ENCODE data around the gene BLID.

The BLID gene

DNA sequence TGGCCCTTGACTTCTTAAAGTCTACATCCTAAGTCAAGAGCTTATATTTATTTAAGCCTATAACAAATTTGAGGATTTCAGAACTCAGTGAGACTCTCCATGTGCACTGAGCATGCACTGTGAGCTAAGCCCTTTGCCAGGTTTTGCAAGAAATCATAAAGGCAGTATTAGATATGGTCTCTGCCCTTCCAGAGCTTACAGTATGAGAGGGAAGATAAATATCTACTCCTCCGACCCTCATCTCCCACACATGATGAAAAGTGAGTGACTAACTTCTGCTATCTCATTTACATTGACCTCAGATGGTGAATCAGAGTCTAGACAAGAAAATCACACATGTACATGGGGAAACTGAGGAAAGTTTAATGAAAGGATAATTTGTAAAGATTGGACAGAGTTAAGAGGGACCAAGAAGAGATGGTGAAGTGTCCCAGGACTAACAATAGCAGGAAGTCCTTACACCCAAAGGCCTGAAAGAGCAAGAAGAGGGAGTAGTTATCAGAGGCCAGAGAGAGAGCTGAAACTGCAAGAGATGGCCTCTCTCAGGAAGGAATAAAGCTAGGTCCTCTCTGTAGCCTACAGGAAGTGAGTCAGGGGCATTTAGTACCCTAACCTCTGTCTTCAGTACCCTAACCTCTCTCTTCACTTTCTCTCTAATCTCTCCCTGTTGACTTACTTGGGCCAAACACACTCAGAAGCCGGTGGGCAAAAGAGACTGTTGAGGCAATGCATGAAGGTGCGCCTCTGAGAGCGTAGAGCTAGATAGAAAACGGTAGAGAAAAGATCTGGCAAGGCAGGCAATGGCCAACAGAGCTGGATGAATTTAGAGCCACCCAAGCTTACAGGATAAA lies 23.0 kb upstream of the BLID start:
- no peak for DNase-seq

GRCh38 chr11:122137078-122137793 lies 21.2 kb upstream of the BLID start:
- no peak for DNase-seq

DNA sequence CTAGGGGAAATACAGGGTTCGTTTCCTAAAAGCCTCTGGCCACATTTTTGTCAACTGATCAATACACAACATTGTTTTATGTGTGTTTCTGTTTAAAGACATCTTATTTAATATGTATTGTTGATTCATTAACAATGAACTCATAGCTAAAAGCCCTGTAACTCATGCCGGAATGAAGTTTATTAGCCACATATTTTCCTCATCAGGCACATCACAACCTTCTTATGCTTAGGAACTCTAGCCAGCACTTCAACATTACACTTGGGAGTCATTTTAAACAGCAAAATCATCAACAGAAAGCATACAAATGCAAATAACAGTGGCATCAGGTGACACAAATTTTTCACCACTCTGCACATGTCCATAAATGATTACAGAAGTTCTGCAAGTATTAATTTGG lies 15.1 kb upstream of the BLID start:
- no peak for DNase-seq

DNA sequence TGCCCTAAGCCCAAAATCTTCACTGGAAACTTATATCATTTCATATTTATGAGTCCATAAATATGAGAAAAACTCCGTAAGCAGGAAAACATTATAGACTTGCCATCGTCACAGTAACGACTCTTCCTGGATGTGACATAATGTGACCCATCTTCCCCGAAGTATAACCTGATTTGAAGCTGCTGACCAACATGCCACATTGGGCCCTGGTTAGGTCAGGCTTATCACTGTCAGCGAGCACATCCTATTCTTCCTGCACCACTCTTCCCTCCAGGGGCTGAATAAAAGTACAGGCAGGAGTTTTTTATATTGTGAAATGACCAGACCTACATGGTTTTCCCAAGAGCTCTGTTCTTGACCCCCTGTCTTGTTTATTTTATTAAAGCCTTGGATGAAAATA lies 12.1 kb upstream of the BLID start:
- no peak for DNase-seq

GRCh38 chr11:122127020-122127419 lies 11.0 kb upstream of the BLID start:
- no peak for DNase-seq

- no peak for DNase-seq
Measured at GRCh38 chr11:122126024-122126688, 10.1 kb upstream of the BLID start.

DNA sequence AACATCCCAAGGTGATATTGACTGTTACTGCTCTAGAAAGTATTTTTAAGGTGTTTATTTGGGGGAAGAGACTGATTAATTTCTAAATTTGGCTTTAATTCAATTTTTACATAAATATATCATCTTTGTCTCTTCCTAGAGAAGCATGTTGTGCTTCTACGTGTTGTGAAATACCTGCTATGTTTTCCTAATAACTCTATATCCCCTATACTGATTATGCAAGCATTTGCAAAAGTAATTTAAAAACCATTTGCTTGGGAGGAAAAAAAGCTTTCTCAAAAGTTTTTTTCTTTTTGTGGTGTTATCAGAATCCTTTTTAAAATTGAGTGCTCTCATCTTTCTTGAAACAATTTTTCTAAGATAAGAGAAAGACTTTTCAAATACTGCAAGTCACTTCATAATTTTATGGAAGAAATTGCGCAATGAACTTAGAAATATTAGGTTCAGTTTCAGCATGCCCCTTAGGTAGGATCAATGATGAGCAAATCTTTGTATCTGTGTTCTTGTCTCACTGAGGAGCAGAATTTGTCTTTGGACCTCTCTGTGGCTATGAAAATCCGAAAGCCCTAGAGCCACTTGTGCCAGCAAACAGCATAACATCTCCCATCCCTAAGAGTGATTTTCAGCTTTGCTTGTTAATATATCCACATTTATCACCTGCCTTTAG lies 7.4 kb upstream of the BLID start:
- DNase-seq, result no peak

DNA sequence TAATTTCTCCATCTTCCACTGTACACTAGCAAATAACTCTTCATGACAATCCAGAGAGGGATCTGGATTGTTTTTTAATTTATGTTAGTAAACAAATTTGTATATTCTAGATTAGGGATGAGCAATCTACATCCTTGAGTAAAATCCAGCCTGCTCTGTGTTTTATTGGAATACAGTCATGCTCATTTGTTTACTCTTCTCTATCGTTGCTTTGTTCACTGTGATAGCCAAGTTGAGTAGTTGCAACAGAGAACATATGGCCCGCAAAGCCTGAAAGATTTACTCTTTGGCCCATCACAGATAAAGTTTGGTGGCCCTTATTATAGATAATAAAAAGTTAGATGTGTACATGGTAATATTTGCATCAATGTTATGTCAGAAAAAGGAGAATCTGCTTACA lies 6.2 kb upstream of the BLID start:
- no peak for DNase-seq

DNA sequence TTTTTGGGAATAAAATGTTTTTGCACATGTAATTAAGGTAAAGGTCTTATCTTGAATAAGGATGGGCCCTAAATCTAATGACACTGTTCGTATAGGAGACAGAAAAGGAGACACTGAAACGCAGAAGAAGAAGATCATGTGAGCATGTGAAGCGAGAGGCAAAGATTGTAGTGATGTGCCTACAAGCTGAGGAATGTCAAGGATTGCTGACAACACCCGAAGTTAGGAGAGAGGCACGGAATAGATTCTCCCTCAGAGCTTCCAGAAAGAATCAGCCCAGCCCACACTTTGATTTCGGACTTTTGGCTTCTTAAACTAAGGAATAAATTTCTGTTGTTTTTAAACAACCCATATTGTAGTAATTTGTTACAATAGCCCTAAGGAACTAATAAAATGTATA lies 4.1 kb upstream of the BLID start:
- no peak for DNase-seq

GRCh38 chr11:122116591-122116990 lies 576 bp upstream of the BLID start:
- no peak for DNase-seq

- no peak for DNase-seq
Measured at GRCh38 chr11:122114976-122115375, 1.0 kb downstream of the BLID start.

GRCh38 chr11:122113836-122114825 lies 1.9 kb downstream of the BLID start:
- no peak for DNase-seq

DNA sequence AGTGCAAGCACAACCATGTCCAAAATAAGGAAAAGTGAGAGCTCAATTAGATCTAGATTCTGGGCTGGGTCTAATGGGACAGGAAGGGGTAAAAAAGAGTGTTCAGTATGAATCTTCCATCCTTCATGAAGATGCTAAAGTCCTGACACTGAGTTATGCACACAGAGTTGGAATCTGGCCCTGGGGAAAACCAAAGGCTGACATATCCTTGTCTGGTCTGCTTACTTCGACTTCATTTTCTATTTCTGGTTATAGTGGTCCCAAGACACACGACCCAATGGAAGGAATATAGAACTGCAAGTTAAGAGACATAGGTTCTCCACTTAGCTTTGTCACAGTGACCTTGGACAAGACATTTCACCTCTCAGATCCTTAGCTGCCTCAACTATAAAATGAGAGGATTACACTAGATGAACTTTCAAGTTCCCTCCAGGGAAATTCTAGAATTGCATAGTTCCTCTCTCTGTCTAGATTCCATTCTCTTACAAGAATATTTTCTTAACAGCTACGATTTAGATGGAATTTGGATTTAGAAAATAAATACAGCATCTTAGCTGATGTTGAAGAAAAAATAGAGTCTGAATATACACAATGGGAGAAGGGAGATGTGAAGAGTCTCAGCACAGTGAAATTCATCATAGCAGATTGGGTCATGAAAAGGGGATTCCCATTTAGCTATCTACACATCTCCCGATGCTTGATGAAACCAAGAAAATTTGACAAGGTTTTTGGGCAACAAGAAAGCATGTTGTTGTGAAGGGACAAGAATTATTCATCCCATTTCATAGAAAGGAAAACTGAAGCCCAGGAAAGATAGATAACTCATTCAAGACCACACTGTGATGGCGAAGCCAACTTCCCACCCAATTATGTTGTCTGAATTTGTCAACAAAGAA lies 3.3 kb downstream of the BLID start:
- no peak for DNase-seq

DNA sequence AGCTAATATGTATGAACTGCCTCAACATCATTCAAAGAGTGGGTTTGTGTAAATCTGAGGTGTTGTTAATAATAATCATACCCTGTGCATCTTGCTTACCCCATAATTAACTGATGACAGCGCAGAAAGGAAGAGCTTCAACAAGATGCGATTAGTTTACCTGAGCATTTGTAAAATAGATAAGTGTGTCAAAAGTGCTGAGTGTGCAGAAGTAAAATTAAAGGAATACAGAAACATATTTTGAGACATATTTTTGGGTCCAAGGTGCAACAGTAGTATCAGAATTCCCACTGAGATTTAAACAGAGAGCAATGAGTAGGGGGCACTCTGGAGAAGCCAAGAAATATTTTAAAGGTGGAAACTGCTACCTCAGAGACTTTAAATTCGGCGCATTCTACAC lies 6.1 kb downstream of the BLID start:
- no peak for DNase-seq

DNA sequence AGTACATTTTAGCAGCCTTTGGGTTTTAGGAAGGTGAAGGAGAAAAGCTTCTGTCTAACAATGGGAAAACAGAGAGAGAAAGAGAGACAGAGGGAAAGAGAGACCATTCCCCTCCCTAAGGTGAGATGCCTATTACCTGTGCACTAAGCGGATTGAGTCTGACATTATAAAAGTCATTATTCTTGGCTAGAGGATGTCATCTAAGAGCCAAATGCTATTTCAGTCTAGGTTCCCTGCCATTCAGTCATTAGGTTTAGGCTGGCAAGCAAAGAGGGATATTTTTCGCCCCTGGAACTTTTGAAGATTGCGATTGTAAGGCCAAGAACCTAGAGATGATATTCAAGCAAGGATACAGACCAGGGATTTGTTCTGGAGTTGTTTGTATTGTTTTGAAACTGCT lies 7.2 kb downstream of the BLID start:
- DNase-seq, result no peak

GRCh38 chr11:122108192-122108799 lies 7.7 kb downstream of the BLID start:
- no peak for DNase-seq

- DNase-seq, result no peak
Measured at GRCh38 chr11:122107566-122107965, 8.4 kb downstream of the BLID start.

- DNase-seq, result no peak
Measured at GRCh38 chr11:122107045-122107444, 9.0 kb downstream of the BLID start.

- no peak for DNase-seq
Measured at GRCh38 chr11:122105044-122105758, 10.8 kb downstream of the BLID start.

- no peak for DNase-seq
Measured at GRCh38 chr11:122104341-122104740, 11.7 kb downstream of the BLID start.

Data from SHP77 treated with DMSO at 0.1 percent for 48 hours (cell line).